Measurements from ENCODE around the gene CTSS.

The CTSS gene

GRCh38 chr1:150696995-150697927 is 68.3 kb downstream of the CTSS start, which contains the start of gene GOLPH3L:
Gene GOLPH3L, minus strand, starts transcription at chr1:150697154. Its CDS starts 2,316 bp downstream, at chr1:150694838.
- peak; percentile 69 to 86 for DNase-seq (ENCODE audit: low read depth in 2 of 2)

GRCh38 chr1:150696590-150696989 is 69.0 kb downstream of the CTSS start:
- DNase-seq (ENCODE audit: low read depth in 2 of 2) = no peak

- DNase-seq (ENCODE audit: low read depth in 2 of 2) = no peak
Measured at GRCh38 chr1:150696162-150696561, 69.4 kb downstream of the CTSS start.

- no peak for DNase-seq (ENCODE audit: low read depth in 2 of 2)
Measured at GRCh38 chr1:150695561-150695960, 70.0 kb downstream of the CTSS start.

GRCh38 chr1:150692720-150693119 is 72.9 kb downstream of the CTSS start:
- DNase-seq (ENCODE audit: low read depth in 2 of 2) = no peak

GRCh38 chr1:150688763-150689162 is 76.8 kb downstream of the CTSS start:
- DNase-seq (ENCODE audit: low read depth in 2 of 2) = no peak

GRCh38 chr1:150686275-150686674 is 79.3 kb downstream of the CTSS start:
- no peak for DNase-seq (ENCODE audit: low read depth in 2 of 2)

GRCh38 chr1:150683914-150684313 is 81.7 kb downstream of the CTSS start:
- DNase-seq (ENCODE audit: low read depth in 2 of 2) = no peak

Data from stimulated activated CD8-positive, alpha-beta memory T cell treated with anti-CD3 and anti-CD28 coated beads, Interleukin-15, amount 100 ng/mL, for 4 hours (primary cell).